Loucy (cell line): Measurements from ENCODE around the gene PPP2R5B.

Experiments
- CTCF ChIP-seq: fragments of 200-600 bp; sonication (generic); conservative IDR thresholded peaks from 2 replicates; pipeline ENCODE4 v1.5.1; 2014; ENCODE audit warnings: mild to moderate bottlenecking, antibody characterized with exemption, low read length
- EZH2phosphoT487 ChIP-seq: fragments of 200-600 bp; IDR thresholded peaks from 2 replicates; pipeline ENCODE4 v1.6.1; 2018; ENCODE audit warnings: antibody characterized with exemption, mild to moderate bottlenecking, moderate library complexity, borderline replicate concordance

GRCh38 chr11:64917663-64917995, 6.9 kb upstream of the PPP2R5B start:
- TF ChIP-seq CTCF = no peak
- TF ChIP-seq EZH2phosphoT487 = no peak
